H1 (cell line): ENCODE measurements around the gene HOTAIR. TPM values are rescaled to one million over a fixed set of nuclear protein-coding genes. Genes with fewer than 3 reads are reported as not detected.

Source experiments
- CTCF ChIA-PET: fragments of 300-600 bp; sonication (Branson Sonifier 250); formaldehyde crosslinking; loops from one replicate; lab custom pipeline; 2021; ENCODE audit not compliant: partially characterized antibody; lab: Charles Lee
- POLR2A ChIA-PET: fragments of 300-600 bp; sonication (Branson Sonifier 250); formaldehyde crosslinking; loops from one replicate; lab custom pipeline; 2021; ENCODE audit warnings: inconsistent platforms; ENCODE audit not compliant: partially characterized antibody; lab: Charles Lee
- DNase-seq, 2 experiments: peaks; one replicate each; pipeline versions ENCODE4 v3.0.0 to v3.0.0-alpha.2; 2010 to 2022; ENCODE audit warnings: low spot score in 2 of 2, low read depth in 1 of 2, mixed read lengths in 1 of 2
- FAIRE-seq: peaks from 2 replicates; lab custom pipeline; 2011; peaks lifted over from hg19 to GRCh38; lab: Jason Lieb, UNC
- H2AFZ ChIP-seq: 2 replicates; pipeline ENCODE4 v1.8.1; 2012; ENCODE audit warnings: low read length, inconsistent platforms
- H2AK5ac ChIP-seq: 2 replicates; pipeline ENCODE4 v1.6.1; 2013; ENCODE audit warnings: low read depth, low read length
- H2BK120ac ChIP-seq: replicated peaks from 2 replicates; pipeline ENCODE3; 2013; ENCODE audit warnings: low read depth, low read length, inconsistent platforms
- H2BK12ac ChIP-seq: 2 replicates; pipeline ENCODE4 v1.6.1; 2013; ENCODE audit warnings: low read depth, low read length
- H2BK15ac ChIP-seq: 2 replicates; pipeline ENCODE4 v1.6.1; 2013; ENCODE audit warnings: low read length
- H2BK20ac ChIP-seq: 2 replicates; pipeline ENCODE4 v1.6.1; 2013; ENCODE audit warnings: low read length
- H2BK5ac ChIP-seq: 2 replicates; pipeline ENCODE4 v1.6.1; 2013; ENCODE audit warnings: low read depth, low read length
- H3K14ac ChIP-seq: 2 replicates; pipeline ENCODE4 v1.6.1; 2013; ENCODE audit warnings: inconsistent platforms; ENCODE audit not compliant: insufficient read length
- H3K18ac ChIP-seq: 2 replicates; pipeline ENCODE4 v1.6.1; 2013; ENCODE audit warnings: low read length; ENCODE audit errors: extremely low read depth
- H3K23ac ChIP-seq: 2 replicates; pipeline ENCODE4 v1.6.1; 2013; ENCODE audit warnings: inconsistent platforms; ENCODE audit not compliant: insufficient read length
- H3K23me2 ChIP-seq: 2 replicates; pipeline ENCODE4 v1.6.1; 2013; ENCODE audit warnings: low read depth, low read length
- H3K27ac ChIP-seq: 2 replicates; pipeline ENCODE4 v1.6.1; 2011; ENCODE audit warnings: low read depth, low read length, inconsistent platforms
- H3K27me3 ChIP-seq, 4 experiments: replicated peaks in 1 of 4; 1 replicate in 1 of 4; 2 replicates in 3 of 4; pipeline versions ENCODE4 v1.6.1 to v1.8.1; 2011 to 2013; ENCODE audit warnings: low read length in 3 of 4, mild to moderate bottlenecking in 3 of 4, inconsistent platforms in 2 of 4, mixed read lengths in 2 of 4, moderate library complexity in 1 of 4; ENCODE audit not compliant: control insufficient read depth in 3 of 4, insufficient read depth in 3 of 4; ENCODE audit errors: extremely low read depth in 1 of 4
- H3K36me3 ChIP-seq, 4 experiments: 2 replicates each; pipeline versions ENCODE4 v1.6.1 to v1.8.1; 2011 to 2013; ENCODE audit warnings: mild to moderate bottlenecking in 4 of 4, low read length in 3 of 4, moderate library complexity in 2 of 4, control low read depth in 1 of 4, inconsistent platforms in 1 of 4; ENCODE audit not compliant: insufficient read depth in 4 of 4, control insufficient read depth in 2 of 4
- H3K4ac ChIP-seq: replicated peaks from 2 replicates; pipeline ENCODE3; 2013; ENCODE audit warnings: low read length, low read depth, mixed read lengths, inconsistent platforms; ENCODE audit not compliant: insufficient read length
- H3K4me1 ChIP-seq, 4 experiments: replicated peaks in 1 of 4; 1 replicate in 1 of 4; 2 replicates in 3 of 4; pipeline versions ENCODE4 v1.6.1 to v1.8.1; 2011 to 2013; ENCODE audit warnings: low read length in 3 of 4, inconsistent platforms in 2 of 4, mixed read lengths in 1 of 4; ENCODE audit not compliant: insufficient read depth in 4 of 4, control insufficient read depth in 3 of 4
- H3K4me2 ChIP-seq, 2 experiments: 2 replicates each; pipeline versions ENCODE4 v1.6.1 to v1.8.1; 2011 to 2013; ENCODE audit warnings: low read depth in 2 of 2, low read length in 2 of 2, control low read depth in 1 of 2, inconsistent platforms in 1 of 2, mild to moderate bottlenecking in 1 of 2; ENCODE audit not compliant: insufficient read depth in 1 of 2
- H3K4me3 ChIP-seq, 4 experiments: fragments of 200-600, 300-600 bp in 1 of 4; sonication (generic), shearing (Covaris generic), sonication (Bioruptor Twin) in 1 of 4; 2 replicates each; pipeline versions ENCODE4 v1.5.1 to v1.8.1; 2011 to 2016; ENCODE audit warnings: low read length in 4 of 4, low read depth in 3 of 4, control low read depth in 2 of 4, inconsistent platforms in 2 of 4, mild to moderate bottlenecking in 2 of 4, mixed read lengths in 1 of 4, moderate library complexity in 1 of 4; ENCODE audit not compliant: insufficient read depth in 2 of 4; ENCODE audit errors: extremely low read depth in 1 of 4
- H3K56ac ChIP-seq: replicated peaks from 2 replicates; pipeline ENCODE3; 2013; ENCODE audit warnings: low read depth, mild to moderate bottlenecking, mixed read lengths, low read length, inconsistent platforms; ENCODE audit not compliant: insufficient read length
- H3K79me1 ChIP-seq: 2 replicates; pipeline ENCODE4 v1.6.1; 2013; ENCODE audit warnings: low read depth, low read length, control low read depth
- H3K79me2 ChIP-seq, 2 experiments: 2 replicates each; pipeline versions ENCODE4 v1.6.1 to v1.8.1; 2012 to 2013; ENCODE audit warnings: low read length in 2 of 2, mild to moderate bottlenecking in 2 of 2, inconsistent platforms in 1 of 2; ENCODE audit not compliant: insufficient read depth in 2 of 2, control insufficient read depth in 1 of 2
- H3K9ac ChIP-seq, 4 experiments: replicated peaks in 1 of 4; 1 replicate in 1 of 4; 2 replicates in 3 of 4; pipeline versions ENCODE4 v1.6.1 to v1.8.1; 2011 to 2013; ENCODE audit warnings: low read depth in 3 of 4, low read length in 3 of 4, control low read depth in 2 of 4, mild to moderate bottlenecking in 2 of 4, moderate library complexity in 2 of 4, inconsistent platforms in 1 of 4; ENCODE audit errors: extremely low read depth in 1 of 4
- H3K9me3 ChIP-seq, 2 experiments: 2 replicates each; pipeline versions ENCODE4 v1.6.1 to v1.8.1; 2012 to 2013; ENCODE audit warnings: mild to moderate bottlenecking in 2 of 2, moderate library complexity in 2 of 2, control low read depth in 1 of 2, inconsistent platforms in 1 of 2, low read depth in 1 of 2, low read length in 1 of 2, mixed read lengths in 1 of 2; ENCODE audit not compliant: insufficient read depth in 2 of 2
- H4K20me1 ChIP-seq, 2 experiments: replicated peaks in 1 of 2; 2 replicates each; pipeline versions ENCODE3 to v1.8.1; 2011 to 2013; ENCODE audit warnings: inconsistent platforms in 2 of 2, low read length in 2 of 2, mild to moderate bottlenecking in 1 of 2; ENCODE audit not compliant: insufficient read depth in 2 of 2, control insufficient read depth in 1 of 2
- H4K5ac ChIP-seq: 2 replicates; pipeline ENCODE4 v1.6.1; 2013; ENCODE audit warnings: low read length, low read depth, mixed read lengths, inconsistent platforms; ENCODE audit not compliant: insufficient read length
- H4K8ac ChIP-seq: 2 replicates; pipeline ENCODE4 v1.8.0; 2013; ENCODE audit warnings: mild to moderate bottlenecking, moderate library complexity, low read length, inconsistent platforms; ENCODE audit not compliant: insufficient read depth; ENCODE audit errors: extremely low read depth
- H4K91ac ChIP-seq: replicated peaks from 2 replicates; pipeline ENCODE3; 2013; ENCODE audit warnings: low read length, mixed read lengths, inconsistent platforms; ENCODE audit not compliant: insufficient read length
- CBX8 ChIP-seq: fragments of 300-800, 300-1000 bp; sonication (generic); IDR thresholded peaks from 2 replicates; pipeline ENCODE4 v1.7.1; 2016; ENCODE audit warnings: low read depth, low read length, borderline replicate concordance
- RBBP5 ChIP-seq: IDR thresholded peaks from 2 replicates; pipeline ENCODE4 v1.7.1; 2012; ENCODE audit warnings: low read depth, mild to moderate bottlenecking, inconsistent platforms, low read length, moderate library complexity, borderline replicate concordance
- SUZ12 ChIP-seq: fragments of 200-600 bp; sonication (generic); IDR thresholded peaks from 2 replicates; pipeline ENCODE4 v1.6.1; 2012; ENCODE audit warnings: mild to moderate bottlenecking, inconsistent platforms, low read length, moderate library complexity, mixed read lengths
- WGBS, 2 experiments: shearing (Covaris generic) in 1 of 2; methylation state at CpG; one replicate each; pipeline versions ENCODE4 v1.1.6 to v1.1.7; 2013 to 2015; ENCODE audit warnings: low lambda C conversion rate in 2 of 2, mixed read lengths in 2 of 2, inconsistent platforms in 1 of 2, low coverage in 1 of 2, missing lambda C conversion rate in 1 of 2; ENCODE audit not compliant: insufficient replicate concordance in 2 of 2, insufficient coverage in 1 of 2, insufficient read length in 1 of 2; ENCODE audit errors: extremely low coverage in 1 of 2, missing lambda C conversion rate in 1 of 2; 5-methylcytosine and 5-hydroxymethylcytosine counted together
- polyA plus RNA-seq, 7 experiments: library from polyadenylated mRNA; depleted of rRNA in 3 of 7; stranded (reverse) in 5 of 7; unstranded in 2 of 7; fragments of >200 nt in 5 of 7; fragments of 200-250 nt in 2 of 7; gene quantifications; 1 replicate in 5 of 7; 2 replicates in 1 of 7; 4 replicates in 1 of 7; pipeline versions ENCODE4 v1.2.1 to v1.2.3, GENCODE V29; 2011 to 2013; ENCODE audit warnings: missing spikeins in 2 of 7, mixed read lengths in 2 of 7
- total RNA-seq: library from RNA; stranded (reverse); fragmentation: NEBNext Ultra II Directional; extraction: Animal tissue kit (Norgen Biotek cat#: 25700); gene quantifications from 2 replicates; pipeline ENCODE4 v1.2.1, GENCODE V29; 2021

HOTAIR gene
- total and polyA plus RNA-seq, 2 of the 8 experiments (the other 6 are each of a cell fraction or from before 2014, with no cell fraction given), result not detected

- H2BK20ac ChIP-seq, result no peak overlapping the region
- POLR2A ChIA-PET, result interaction anchor here (1.2 kb wide), 1 partner anchor 16 kb away, joined by 4 read pairs; no protein-coding TSS in a partner anchor
- no peak overlapping the region for H2BK120ac ChIP-seq
- no peak overlapping the region for H2BK5ac ChIP-seq
- H3K9ac ChIP-seq, result no peak overlapping the region
- no peak overlapping the region for H3K27ac ChIP-seq
- no peaks in the 10 kb centered on the region for H3K79me1 ChIP-seq
- FAIRE-seq (no peak), DNase-seq (no peak)
- H3K14ac ChIP-seq, result no peak overlapping the region
- no peak overlapping the region for H4K8ac ChIP-seq
- H2BK12ac ChIP-seq, result no peak overlapping the region; the same call in 1 of the 2 replicates
- H3K23me2 ChIP-seq, result no peaks in the 10 kb centered on the region
- H4K91ac ChIP-seq, result no peak overlapping the region
- CTCF ChIA-PET, result interaction anchor here (1.1 to 5.6 kb wide), 4 partner anchors 9 to 200 kb away, joined by 3 to 40 read pairs (median 4); partner anchors contain the start of gene HOXC10
- no peak overlapping the region for H3K4ac ChIP-seq
- peaks cover 0 to 10% (median 4%) of the 10 kb centered on the region in 4 experiments; a peak in 3 of 7 replicates for H3K4me1 ChIP-seq
- peak; percentile 80; the same call in 1 of the 2 replicates for TF ChIP-seq CBX8
- TF ChIP-seq SUZ12, result peak; percentile 65
- no peak for TF ChIP-seq RBBP5
- H3K27me3 ChIP-seq, result peaks cover 100% of the 10 kb centered on the region in 4 experiments
- H2AFZ ChIP-seq, result no peak overlapping the region
- H3K23ac ChIP-seq, result no peak overlapping the region
- peak overlapping the region in 1 of 2 experiments; percentile 19; a peak in 1 of 4 replicates for H3K4me2 ChIP-seq
- no peak overlapping the region for H3K56ac ChIP-seq
- no peak overlapping the region for H3K18ac ChIP-seq
- H3K79me2 ChIP-seq, result no peaks in the 10 kb centered on the region
- no peak overlapping the region for H2AK5ac ChIP-seq
- peaks cover 0 to 11% (median 0%) of the 10 kb centered on the region in 4 experiments; a peak in 1 of 8 replicates for H3K36me3 ChIP-seq
- H4K20me1 ChIP-seq, result peaks cover 29 to 60% of the 10 kb centered on the region in 2 experiments
- WGBS, 2 experiments, result 9 to 100% methylated on average over 1 to 10 of the region's 10 CpGs
- no peak overlapping the region for H2BK15ac ChIP-seq
- H4K5ac ChIP-seq, result no peak overlapping the region
- H3K9me3 ChIP-seq, result no peaks in the 10 kb centered on the region; a peak in 1 of 4 replicates
- peak overlapping the region in 1 of 4 experiments; percentile 13; a peak in 1 of 8 replicates for H3K4me3 ChIP-seq
These were observed 18.9 kb downstream of the HOTAIR start for GRCh38 chr12:53955776-53956250.
